GM21528 (cell line): ENCODE data around the gene MIA2.
"Not testable (repeated sequence)": the region's sequence is repeated elsewhere in the genome, so short reads cannot be mapped to it uniquely, and the experiment has no call there.

Experiments
- ATAC-seq: cut with Tn5 transposase; IDR thresholded peaks from one replicate; pipeline ENCODE4 v1.9.1; 2021; ENCODE audit warnings: mild to moderate bottlenecking, moderate library complexity; ENCODE audit not compliant: unreplicated experiment, low FRiP score

The MIA2 gene, protein sequence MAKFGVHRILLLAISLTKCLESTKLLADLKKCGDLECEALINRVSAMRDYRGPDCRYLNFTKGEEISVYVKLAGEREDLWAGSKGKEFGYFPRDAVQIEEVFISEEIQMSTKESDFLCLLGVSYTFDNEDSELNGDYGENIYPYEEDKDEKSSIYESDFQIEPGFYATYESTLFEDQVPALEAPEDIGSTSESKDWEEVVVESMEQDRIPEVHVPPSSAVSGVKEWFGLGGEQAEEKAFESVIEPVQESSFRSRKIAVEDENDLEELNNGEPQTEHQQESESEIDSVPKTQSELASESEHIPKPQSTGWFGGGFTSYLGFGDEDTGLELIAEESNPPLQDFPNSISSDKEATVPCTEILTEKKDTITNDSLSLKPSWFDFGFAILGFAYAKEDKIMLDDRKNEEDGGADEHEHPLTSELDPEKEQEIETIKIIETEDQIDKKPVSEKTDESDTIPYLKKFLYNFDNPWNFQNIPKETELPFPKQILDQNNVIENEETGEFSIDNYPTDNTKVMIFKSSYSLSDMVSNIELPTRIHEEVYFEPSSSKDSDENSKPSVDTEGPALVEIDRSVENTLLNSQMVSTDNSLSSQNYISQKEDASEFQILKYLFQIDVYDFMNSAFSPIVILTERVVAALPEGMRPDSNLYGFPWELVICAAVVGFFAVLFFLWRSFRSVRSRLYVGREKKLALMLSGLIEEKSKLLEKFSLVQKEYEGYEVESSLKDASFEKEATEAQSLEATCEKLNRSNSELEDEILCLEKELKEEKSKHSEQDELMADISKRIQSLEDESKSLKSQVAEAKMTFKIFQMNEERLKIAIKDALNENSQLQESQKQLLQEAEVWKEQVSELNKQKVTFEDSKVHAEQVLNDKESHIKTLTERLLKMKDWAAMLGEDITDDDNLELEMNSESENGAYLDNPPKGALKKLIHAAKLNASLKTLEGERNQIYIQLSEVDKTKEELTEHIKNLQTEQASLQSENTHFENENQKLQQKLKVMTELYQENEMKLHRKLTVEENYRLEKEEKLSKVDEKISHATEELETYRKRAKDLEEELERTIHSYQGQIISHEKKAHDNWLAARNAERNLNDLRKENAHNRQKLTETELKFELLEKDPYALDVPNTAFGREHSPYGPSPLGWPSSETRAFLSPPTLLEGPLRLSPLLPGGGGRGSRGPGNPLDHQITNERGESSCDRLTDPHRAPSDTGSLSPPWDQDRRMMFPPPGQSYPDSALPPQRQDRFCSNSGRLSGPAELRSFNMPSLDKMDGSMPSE (N-terminal part only)

DNA sequence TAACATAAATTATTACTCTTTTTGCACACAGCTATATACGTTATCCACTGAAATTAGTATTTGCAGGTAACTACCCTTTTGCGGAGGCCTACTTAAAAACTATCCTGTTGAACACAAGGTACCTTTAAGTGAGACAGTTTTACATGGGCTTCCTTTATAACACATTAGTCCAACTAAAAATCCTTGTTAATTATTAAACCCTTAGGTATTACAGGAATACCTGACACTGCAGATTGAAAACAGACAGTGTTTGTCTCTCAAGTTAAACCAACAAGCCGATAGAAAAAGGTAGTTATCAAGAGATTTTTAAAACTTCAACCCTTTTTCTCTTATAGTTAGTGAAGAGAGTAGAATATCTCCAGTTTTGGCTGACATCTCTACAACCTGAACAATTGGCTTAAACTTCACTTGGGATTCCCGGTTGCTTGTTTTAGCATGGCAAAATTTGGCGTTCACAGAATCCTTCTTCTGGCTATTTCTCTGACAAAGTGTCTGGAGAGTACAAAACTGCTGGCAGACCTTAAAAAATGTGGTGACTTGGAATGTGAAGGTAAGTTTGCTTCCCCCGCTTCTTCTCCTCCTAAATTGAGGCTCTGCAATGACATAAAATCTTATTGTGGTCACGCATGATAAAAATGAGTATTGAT lies at the start of gene MIA2:
Gene MIA2, plus strand, starts transcription at position 236 of the 647 bp plus-strand sequence. Its CDS starts 200 bp downstream, at position 436.
- ATAC-seq = no peak

- ATAC-seq = no peak
Measured at GRCh38 chr14:39184628-39185255, 49.0 kb upstream of the MIA2 start.

DNA sequence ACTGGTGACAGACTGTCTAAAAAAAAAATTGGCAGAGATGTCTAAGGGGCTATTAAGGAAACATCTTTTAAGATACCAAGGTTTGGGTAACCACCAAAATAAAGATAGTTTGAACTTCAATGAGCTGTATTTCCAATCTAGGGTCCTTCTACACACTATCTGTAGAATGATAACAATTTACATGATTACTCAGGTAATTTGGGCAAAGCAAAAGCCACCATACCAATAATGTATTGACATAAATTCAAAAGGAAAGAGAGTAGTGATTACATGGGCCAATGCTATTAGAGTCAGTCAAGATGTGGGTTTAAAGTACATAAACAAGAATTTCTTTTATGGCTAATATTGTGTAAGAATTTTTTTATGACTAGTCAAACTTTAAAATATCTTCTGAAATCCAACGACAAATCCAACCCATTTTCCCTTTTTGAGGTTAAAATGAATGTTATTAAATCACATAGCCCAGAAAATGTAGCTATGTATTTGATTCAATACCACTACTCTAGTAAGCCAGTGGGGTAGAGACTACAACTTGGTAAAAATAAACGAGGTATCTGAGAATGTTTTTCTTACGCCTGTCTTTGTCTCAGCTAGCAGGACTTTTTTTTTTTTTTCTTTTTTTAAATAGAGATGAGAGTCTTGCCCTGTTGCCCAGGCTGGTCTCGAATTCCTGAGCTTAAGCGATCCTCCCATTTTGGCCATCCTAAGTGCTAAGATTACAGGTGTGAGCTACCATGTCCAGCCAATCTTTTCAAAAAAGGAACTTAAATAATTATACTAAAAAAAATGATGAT lies 48.3 kb upstream of the MIA2 start:
- ATAC-seq = no peak

GRCh38 chr14:39186941-39187525 lies 46.7 kb upstream of the MIA2 start:
- ATAC-seq = no peak

DNA sequence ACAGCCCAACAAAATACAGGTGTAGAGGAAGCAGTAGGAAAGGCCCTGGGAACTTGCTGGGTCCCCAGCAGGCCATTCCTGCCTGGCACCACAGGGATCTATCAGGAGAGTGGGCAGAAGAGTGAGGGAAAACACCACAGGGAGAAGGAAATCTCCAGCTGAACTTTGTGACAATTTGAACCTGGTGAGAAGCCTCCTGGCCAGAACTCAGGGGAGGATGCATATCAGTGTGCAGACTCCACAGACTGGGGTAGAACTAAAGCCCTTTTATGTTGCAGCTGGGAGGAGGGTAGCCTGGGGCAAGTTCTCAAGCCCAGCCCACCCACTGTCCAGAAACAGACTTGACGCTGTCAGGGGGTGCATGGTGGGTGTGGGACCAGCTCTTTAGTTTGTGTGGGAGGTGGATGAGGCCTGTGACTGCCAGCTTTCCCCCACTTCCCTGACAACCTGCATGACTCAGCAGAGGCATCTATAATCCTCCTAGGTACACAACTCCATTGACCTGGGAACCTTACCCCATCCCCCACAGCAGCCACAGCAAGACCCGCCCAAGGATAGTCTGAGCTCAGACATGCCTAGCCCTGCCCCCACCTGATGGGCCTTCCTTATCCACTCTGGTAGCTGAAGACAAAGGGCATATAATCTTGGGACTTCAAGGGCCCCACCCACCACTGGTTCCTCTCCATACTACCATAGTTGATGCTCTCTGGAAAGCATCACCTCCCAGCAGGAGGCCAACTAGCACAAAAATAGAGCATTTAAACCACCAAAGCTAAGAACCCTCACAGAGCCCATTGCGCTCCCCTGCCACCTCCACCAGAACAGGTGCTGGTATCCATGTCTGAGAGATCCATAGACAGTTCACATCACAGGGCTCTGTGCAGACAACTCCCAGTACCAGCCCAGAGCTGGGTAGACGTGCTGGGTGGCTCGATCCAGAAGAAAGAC lies 29.8 kb upstream of the MIA2 start:
- no peak for ATAC-seq

DNA sequence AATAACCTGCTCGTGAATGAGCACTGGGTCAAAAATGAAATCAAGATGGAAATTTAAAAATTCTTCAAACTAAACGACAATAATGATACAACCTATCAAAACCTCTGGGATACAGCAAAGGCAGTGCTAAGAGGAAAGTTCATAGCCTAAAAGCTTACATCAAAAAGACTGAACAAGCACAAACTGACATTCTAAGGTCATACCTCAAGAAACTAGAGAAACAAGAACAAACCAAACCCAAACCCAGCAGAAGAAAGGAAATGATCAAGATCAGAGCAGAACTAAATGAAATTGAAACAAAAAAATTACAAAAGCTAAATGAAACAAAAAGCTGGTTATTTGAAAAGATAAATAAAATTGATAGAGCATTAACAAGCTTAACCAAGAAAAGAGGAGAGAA lies 26.3 kb upstream of the MIA2 start:
- not testable (repeated sequence) for ATAC-seq

DNA sequence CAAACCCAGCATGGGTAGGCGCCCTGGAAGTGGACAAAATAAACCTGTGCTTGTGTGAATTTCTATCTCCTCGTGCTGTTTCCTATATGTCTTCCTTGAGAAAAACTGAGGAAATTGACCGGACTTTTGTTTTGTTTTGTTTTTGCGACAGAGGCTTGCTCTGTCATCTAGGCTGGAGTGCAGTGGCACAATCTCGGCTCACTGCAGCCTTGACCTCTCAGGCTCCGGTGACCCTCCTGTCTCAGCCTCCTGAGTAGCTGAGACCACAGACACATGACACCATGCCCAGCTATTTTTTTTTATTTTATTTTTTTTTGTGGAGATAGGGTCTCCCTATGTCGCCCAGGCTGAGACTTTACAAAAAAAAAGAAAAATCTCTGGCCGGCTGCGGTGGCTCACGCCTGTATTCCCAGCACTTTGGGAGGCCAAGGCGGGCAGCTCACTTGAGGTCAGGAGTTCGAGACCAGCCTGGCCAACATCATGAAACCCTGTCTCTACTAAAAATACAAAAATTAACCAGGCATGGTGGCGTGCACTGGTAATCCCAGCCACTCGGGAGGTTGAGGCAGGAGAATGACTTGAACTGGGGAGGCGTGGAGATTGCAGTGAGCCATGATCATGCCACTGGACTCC lies 22.5 kb upstream of the MIA2 start:
- ATAC-seq = no peak

DNA sequence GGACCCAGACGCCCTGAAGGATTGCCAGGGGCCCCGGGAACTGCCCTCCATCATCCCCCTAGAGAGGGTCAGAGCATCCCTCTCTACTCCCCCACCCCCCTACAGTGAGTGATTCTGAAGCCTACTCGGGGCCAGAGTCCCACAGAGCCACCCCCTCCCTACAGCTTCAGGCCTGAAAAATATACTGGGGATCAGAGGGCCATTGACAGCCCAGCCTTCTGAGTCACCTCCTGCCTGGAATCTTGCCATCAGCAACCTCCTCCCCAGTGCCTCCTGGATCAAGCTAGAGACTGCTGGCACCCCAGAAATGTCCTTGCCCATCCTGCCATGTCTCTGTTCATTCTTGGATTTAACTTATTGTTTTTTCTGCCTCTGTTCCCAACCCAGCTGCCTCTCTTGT lies 21.7 kb upstream of the MIA2 start:
- no peak for ATAC-seq

GRCh38 chr14:39212693-39213092 lies 21.0 kb upstream of the MIA2 start:
- ATAC-seq = no peak

- no peak for ATAC-seq
Measured at GRCh38 chr14:39217214-39217879, 16.4 kb upstream of the MIA2 start.

DNA sequence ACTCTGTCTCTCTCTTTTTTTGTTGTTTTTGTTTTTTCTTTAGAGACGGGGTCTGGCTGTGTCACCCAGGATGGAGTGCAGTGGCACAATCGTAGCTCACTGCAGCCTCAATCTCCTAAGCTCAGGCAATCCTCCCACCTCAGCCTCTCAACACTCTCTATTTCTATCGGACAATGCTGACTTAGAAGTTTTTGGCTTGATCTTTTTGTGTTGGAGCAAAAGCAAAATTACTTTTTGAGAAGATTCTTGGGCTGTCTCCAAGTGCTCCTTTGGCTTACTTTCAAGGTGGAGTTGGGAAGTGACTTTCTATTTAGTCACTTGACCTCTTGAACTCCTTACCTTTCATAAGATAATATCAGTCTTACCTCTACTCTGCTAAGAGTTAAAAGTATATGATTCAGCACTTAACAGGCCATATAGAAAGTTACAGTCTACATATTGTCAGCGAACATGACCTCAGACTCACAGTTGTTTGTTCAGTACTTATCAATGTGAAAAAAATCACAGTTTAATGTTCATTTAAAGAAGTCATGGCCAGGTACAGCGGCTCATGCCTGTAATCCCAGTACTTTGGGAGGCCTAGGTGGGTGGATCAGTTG lies 15.4 kb upstream of the MIA2 start:
- ATAC-seq = no peak

GRCh38 chr14:39219075-39219499 lies 14.6 kb upstream of the MIA2 start:
- ATAC-seq = no peak

- not testable (repeated sequence) for ATAC-seq
Measured at GRCh38 chr14:39220473-39220872, 13.2 kb upstream of the MIA2 start.

GRCh38 chr14:39228044-39228443 lies 5.7 kb upstream of the MIA2 start:
- no peak for ATAC-seq

GRCh38 chr14:39228509-39229221 lies 5.0 kb upstream of the MIA2 start:
- no peak for ATAC-seq

DNA sequence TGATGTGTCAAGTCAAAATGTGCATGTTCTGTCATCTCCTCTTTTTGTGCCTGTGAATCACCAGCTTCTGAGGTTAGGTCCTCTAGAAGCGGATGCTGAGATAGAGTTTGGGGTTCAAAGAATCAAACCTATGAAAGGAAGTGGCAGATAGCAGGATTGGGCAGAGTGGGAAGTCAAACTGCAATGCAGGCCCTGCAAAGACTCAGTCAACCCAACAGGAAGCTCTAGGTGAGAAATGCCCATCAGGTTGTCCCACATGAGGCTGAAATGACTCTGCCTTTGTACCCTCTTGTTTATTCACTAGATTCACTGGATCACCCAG lies 4.5 kb upstream of the MIA2 start:
- ATAC-seq = no peak
